B cell (primary cell): ENCODE measurements around the gene CLDN7. TPM values are rescaled to one million over a fixed set of nuclear protein-coding genes. Genes with fewer than 3 reads are reported as not detected.
A peak's percentile ranks its signal among the peaks of the same experiment; 100 is the strongest.

Experiments used
- ATAC-seq: fragments of 200-7000 bp; cut with Tn5 transposase; one replicate; pipeline ENCODE4 v1.10.0; 2021; ENCODE audit warnings: low read depth, mild to moderate bottlenecking, moderate number of reproducible peaks, moderate library complexity
- CTCF ChIA-PET: fragments of 350-600 bp; sonication (Branson Sonifier 250); formaldehyde crosslinking; loops from one replicate; lab custom pipeline; 2021; ENCODE audit warnings: antibody characterized with exemption, inconsistent platforms; lab: Charles Lee
- POLR2A ChIA-PET: fragments of 350-600 bp; sonication (Branson Sonifier 250); formaldehyde crosslinking; loops from one replicate; lab custom pipeline; 2021; ENCODE audit warnings: antibody characterized with exemption; lab: Charles Lee
- DNase-seq: peaks from one replicate; pipeline ENCODE4 v3.0.0; 2013
- H2AFZ ChIP-seq: 2 replicates; pipeline ENCODE4 v1.6.1; 2012; ENCODE audit warnings: mild to moderate bottlenecking, low read depth, low read length; ENCODE audit not compliant: insufficient read depth, poor library complexity, severe bottlenecking
- H3K27ac ChIP-seq, 2 donors: 1 replicate in 1 of 2; 2 replicates in 1 of 2; pipeline ENCODE4 v1.5.1; 2012 to 2013; ENCODE audit warnings: low read length in 2 of 2, mild to moderate bottlenecking in 2 of 2, moderate library complexity in 1 of 2
- H3K27me3 ChIP-seq, 4 experiments: fragments of 200-600 bp in 1 of 4; sonication (generic) in 1 of 4; replicated peaks in 1 of 4; 1 replicate in 2 of 4; 2 replicates in 2 of 4; pipeline versions ENCODE4 v1.6.1 to v1.7.0; 2013 to 2016; ENCODE audit warnings: low read length in 3 of 4, mild to moderate bottlenecking in 2 of 4, mixed read lengths in 1 of 4, moderate library complexity in 1 of 4; ENCODE audit not compliant: insufficient read depth in 4 of 4, control insufficient read depth in 3 of 4; ENCODE audit errors: control extremely low read depth in 1 of 4
- H3K36me3 ChIP-seq, 2 experiments: replicated peaks in 1 of 2; 1 replicate in 1 of 2; 2 replicates in 1 of 2; pipeline versions ENCODE4 v1.6.1 to v1.7.1; 2013; ENCODE audit warnings: low read length in 1 of 2; ENCODE audit not compliant: insufficient read depth in 2 of 2, control insufficient read depth in 1 of 2; ENCODE audit errors: control extremely low read depth in 1 of 2, extremely low read depth in 1 of 2
- H3K4me1 ChIP-seq, 2 donors: fragments of 200-600 bp in 1 of 2; sonication (generic) in 1 of 2; 1 replicate in 1 of 2; 2 replicates in 1 of 2; pipeline versions ENCODE4 v1.5.1 to v1.6.1; 2013 to 2017; ENCODE audit warnings: low read length in 2 of 2; ENCODE audit not compliant: control insufficient read depth in 2 of 2, insufficient read depth in 2 of 2
- H3K4me2 ChIP-seq: replicated peaks from 2 replicates; pipeline ENCODE3; 2012; ENCODE audit warnings: mild to moderate bottlenecking, low read depth, low read length; ENCODE audit not compliant: poor library complexity, severe bottlenecking
- H3K4me3 ChIP-seq, 5 experiments: fragments of 200-600 bp in 1 of 5; sonication (generic) in 1 of 5; 1 replicate in 3 of 5; 2 replicates in 2 of 5; pipeline versions ENCODE4 v1.5.1 to v1.7.0; 2011 to 2016; ENCODE audit warnings: low read length in 4 of 5, mild to moderate bottlenecking in 4 of 5, low read depth in 2 of 5, control low read depth in 1 of 5, moderate library complexity in 1 of 5; ENCODE audit not compliant: insufficient read depth in 1 of 5; ENCODE audit errors: control extremely low read depth in 1 of 5, extremely low read depth in 1 of 5
- H3K79me2 ChIP-seq: fragments of 200-600 bp; sonication (generic); one replicate; pipeline ENCODE4 v1.6.0; 2016; ENCODE audit warnings: low read length; ENCODE audit not compliant: control insufficient read depth, insufficient read depth
- H3K9ac ChIP-seq: fragments of 200-600 bp; sonication (generic); 2 replicates; pipeline ENCODE4 v1.6.1; 2017; ENCODE audit warnings: mild to moderate bottlenecking, low read length, moderate library complexity
- H3K9me3 ChIP-seq, 3 donors: one replicate each; pipeline versions ENCODE4 v1.6.1 to v1.7.1; 2013; ENCODE audit warnings: low read length in 2 of 3; ENCODE audit not compliant: control insufficient read depth in 2 of 3, insufficient read depth in 1 of 3; ENCODE audit errors: control extremely low read depth in 1 of 3
- H4K20me1 ChIP-seq: 2 replicates; pipeline ENCODE4 v1.6.0; 2012; ENCODE audit warnings: mild to moderate bottlenecking, low read length; ENCODE audit not compliant: insufficient read depth, control insufficient read depth, poor library complexity, severe bottlenecking
- H3K27ac Mint-ChIP-seq: one replicate; pipeline ENCODE4 v1.8.0; 2021; ENCODE audit warnings: mixed read lengths
- H3K27me3 Mint-ChIP-seq: one replicate; pipeline ENCODE4 v1.8.0; 2021; ENCODE audit warnings: mixed read lengths
- H3K4me1 Mint-ChIP-seq: one replicate; pipeline ENCODE4 v1.8.0; 2021; ENCODE audit warnings: mixed read lengths
- H3K4me3 Mint-ChIP-seq: one replicate; pipeline ENCODE4 v1.8.0; 2021; ENCODE audit warnings: mixed read lengths
- H3K9me3 Mint-ChIP-seq: one replicate; pipeline ENCODE4 v1.8.0; 2022; ENCODE audit warnings: mixed read lengths; ENCODE audit not compliant: insufficient read depth
- EZH2 ChIP-seq: IDR thresholded peaks from 2 replicates; pipeline ENCODE4 v1.6.1; 2012; ENCODE audit warnings: borderline replicate concordance, low read depth, mild to moderate bottlenecking, moderate library complexity, low read length; ENCODE audit not compliant: insufficient read depth, poor library complexity, severe bottlenecking
- WGBS: methylation state at CpG from one replicate; pipeline ENCODE4 v1.1.5; 2013; ENCODE audit warnings: missing lambda C conversion rate; ENCODE audit not compliant: insufficient coverage; 5-methylcytosine and 5-hydroxymethylcytosine counted together
- intact Hi-C: fragments of 100-400 bp; cut with micrococcal nuclease; formaldehyde crosslinking; loops from one replicate; pipeline ENCODE4 v1.10.0; 2022
- polyA plus RNA-seq: library from polyadenylated mRNA; depleted of rRNA; stranded (reverse); fragments of >200 nt; gene quantifications from 2 replicates; pipeline ENCODE4 v1.2.3, GENCODE V29; 2012
- total RNA-seq, 2 donors: library from RNA; stranded (reverse); fragments of 120-200 nt in 1 of 2; gene quantifications; 1 replicate in 1 of 2; 2 replicates in 1 of 2; pipeline versions ENCODE4 v1.2.3 to v1.2.4, GENCODE V29; 2013 to 2022
- TF ChIP-seq, protein P1 (sequence below): fragments of 200-600 bp; IDR thresholded peaks from one replicate; pipeline ENCODE4 v1.8.0; 2022; ENCODE audit warnings: antibody characterized with exemption, mild to moderate bottlenecking

The CLDN7 gene
- total and polyA plus RNA-seq, 2 donors (not counting 1 experiment from before 2014, with no cell fraction given): 1.2 to 5.8 TPM

DNA sequence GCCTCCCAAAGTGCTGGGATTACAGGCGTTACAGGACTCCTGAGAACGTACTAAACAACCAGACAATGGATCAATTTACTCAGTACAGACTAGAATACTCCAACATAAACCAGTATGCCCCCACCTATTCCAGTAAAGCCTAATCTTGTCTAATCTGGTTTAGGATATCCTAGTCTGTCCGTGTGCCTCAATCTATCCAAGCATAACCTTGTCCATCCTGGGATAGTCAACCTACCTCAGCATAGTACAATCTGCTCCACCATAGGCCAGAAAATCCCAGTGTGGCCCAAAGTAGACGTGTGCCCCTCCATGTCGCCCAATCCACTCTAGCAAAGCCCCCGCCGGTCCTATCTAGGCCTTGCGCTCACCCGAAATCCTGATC lies 28.6 kb downstream of the CLDN7 start:
- Histone ChIP-seq H3K9ac (peak overlapping the region; percentile 78), H3K4me1 (peaks cover 31 to 42% of the 10 kb centered on the region in 2 donors), H3K9me3 (no peaks in the 10 kb centered on the region), H3K36me3 (peaks cover 0 to 31% of the 10 kb centered on the region in 2 experiments), H3K4me2 (peak overlapping the region; percentile 96), H3K4me3 (peak overlapping the region; percentile 80 to 96 (median 92)), H3K27ac (peak overlapping the region; percentile 68 to 88), H4K20me1 (peaks cover 15% of the 10 kb centered on the region), H2AFZ (peak overlapping the region; percentile 94), H3K79me2 (peaks cover 62% of the 10 kb centered on the region), H3K27me3 (no peaks in the 10 kb centered on the region)
- ChIA-PET POLR2A (interaction anchor here (0.6 to 13.1 kb wide), 6 partner anchors 9 to 1013 kb away, joined by 3 to 157 read pairs (median 4); partner anchors contain the start of genes ACADVL, ACAP1, DLG4 and GABARAP), CTCF (interaction anchor here (0.6 to 1.7 kb wide), 3 partner anchors 13 to 215 kb away, joined by 3 to 15 read pairs (median 3); partner anchors contain the start of genes ACADVL and DLG4)
- ATAC-seq (no peak), DNase-seq (no peak)
- TF ChIP-seq EZH2: no peak
- TF ChIP-seq, protein P1, sequence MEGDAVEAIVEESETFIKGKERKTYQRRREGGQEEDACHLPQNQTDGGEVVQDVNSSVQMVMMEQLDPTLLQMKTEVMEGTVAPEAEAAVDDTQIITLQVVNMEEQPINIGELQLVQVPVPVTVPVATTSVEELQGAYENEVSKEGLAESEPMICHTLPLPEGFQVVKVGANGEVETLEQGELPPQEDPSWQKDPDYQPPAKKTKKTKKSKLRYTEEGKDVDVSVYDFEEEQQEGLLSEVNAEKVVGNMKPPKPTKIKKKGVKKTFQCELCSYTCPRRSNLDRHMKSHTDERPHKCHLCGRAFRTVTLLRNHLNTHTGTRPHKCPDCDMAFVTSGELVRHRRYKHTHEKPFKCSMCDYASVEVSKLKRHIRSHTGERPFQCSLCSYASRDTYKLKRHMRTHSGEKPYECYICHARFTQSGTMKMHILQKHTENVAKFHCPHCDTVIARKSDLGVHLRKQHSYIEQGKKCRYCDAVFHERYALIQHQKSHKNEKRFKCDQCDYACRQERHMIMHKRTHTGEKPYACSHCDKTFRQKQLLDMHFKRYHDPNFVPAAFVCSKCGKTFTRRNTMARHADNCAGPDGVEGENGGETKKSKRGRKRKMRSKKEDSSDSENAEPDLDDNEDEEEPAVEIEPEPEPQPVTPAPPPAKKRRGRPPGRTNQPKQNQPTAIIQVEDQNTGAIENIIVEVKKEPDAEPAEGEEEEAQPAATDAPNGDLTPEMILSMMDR: no peak
- Mint-ChIP-seq H3K4me3 (peak overlapping the region; percentile 97), H3K4me1 (peaks cover 44% of the 10 kb centered on the region), H3K9me3 (no peaks in the 10 kb centered on the region), H3K27ac (peak overlapping the region; percentile 99), H3K27me3 (no peaks in the 10 kb centered on the region)
- intact Hi-C loops: loop anchor here (1.0 kb wide), 4 partner anchors 14 to 96 kb away; partner anchors contain the start of genes ACADVL, DLG4 and NEURL4
- 0% methylated on average over 9 of the region's 9 CpGs for WGBS

DNA sequence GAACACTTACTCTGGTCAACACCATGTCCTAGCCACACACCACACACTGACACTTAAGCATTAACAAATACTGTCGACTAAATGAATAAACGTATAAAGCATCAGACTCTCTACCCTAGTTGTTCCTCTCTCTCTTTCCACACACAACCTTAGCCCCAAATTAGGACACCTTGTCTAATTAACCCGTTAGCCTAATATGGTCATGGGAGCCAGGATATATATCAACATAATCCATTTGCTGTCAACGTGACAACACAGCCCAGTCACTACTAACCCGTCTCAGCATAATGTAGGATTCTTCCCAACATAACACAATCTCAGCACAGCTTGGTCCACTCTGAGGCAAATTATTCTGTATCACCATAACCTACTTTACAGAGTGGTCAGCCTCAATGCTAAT lies 30.2 kb downstream of the CLDN7 start:
- Mint-ChIP-seq H3K4me1 (peaks cover 39% of the 10 kb centered on the region), H3K27me3 (no peaks in the 10 kb centered on the region), H3K27ac (peak overlapping the region; percentile 47), H3K9me3 (no peaks in the 10 kb centered on the region), H3K4me3 (peak overlapping the region; percentile 59)
- Histone ChIP-seq H3K9me3 (no peaks in the 10 kb centered on the region), H3K4me1 (peaks cover 27 to 36% of the 10 kb centered on the region in 2 donors), H3K27ac (no peak overlapping the region), H4K20me1 (peaks cover 11% of the 10 kb centered on the region), H2AFZ (no peak overlapping the region), H3K79me2 (peaks cover 58% of the 10 kb centered on the region), H3K4me2 (peak overlapping the region; percentile 5), H3K27me3 (no peaks in the 10 kb centered on the region), H3K9ac (no peak overlapping the region), H3K36me3 (peaks cover 0 to 45% of the 10 kb centered on the region in 2 experiments), H3K4me3 (no peak overlapping the region)
- DNase-seq: no peak
- WGBS: 98% methylated on average over 5 of the region's 5 CpGs
- ChIA-PET CTCF (interaction anchor here (1.1 kb wide), 1 partner anchor 64 kb away, joined by 3 read pairs; no protein-coding TSS in a partner anchor), POLR2A (interaction anchor here (1.0 to 13.1 kb wide), 2 partner anchors 14 to 19 kb away, joined by 12 to 157 read pairs; partner anchors contain the start of genes ACADVL and DLG4)
- no peak for TF ChIP-seq EZH2
- TF ChIP-seq, protein P1: no peak
- ATAC-seq: no peak
- intact Hi-C loops: no loop called here
